Right atrium auricular region (tissue), 2 donors: ENCODE data around the gene UAP1L1. TPM values are rescaled to one million over a fixed set of nuclear protein-coding genes. Genes with fewer than 3 reads are reported as not detected.
A peak's percentile ranks its signal among the peaks of the same experiment; 100 is the strongest.

Source experiments
- DNase-seq: peaks from one replicate; pipeline ENCODE4 v3.0.0-alpha.2; 2019; ENCODE audit warnings: low spot score
- H3K27ac ChIP-seq, 2 donors: fragments of 200-600 bp; sonication (generic); 1 replicate in 1 of 2; 2 replicates in 1 of 2; pipeline ENCODE4 v1.5.1; 2016 to 2019
- H3K27me3 ChIP-seq, 2 donors: fragments of 200-600 bp; sonication (generic); one replicate each; pipeline versions ENCODE4 v1.5.1 to v1.6.0; 2017 to 2019
- H3K36me3 ChIP-seq: fragments of 200-600 bp; sonication (generic); one replicate; pipeline ENCODE4 v1.5.1; 2016
- H3K4me1 ChIP-seq, 2 donors: fragments of 200-600 bp; sonication (generic); one replicate each; pipeline versions ENCODE4 v1.5.1 to v1.6.0; 2017 to 2019
- H3K4me3 ChIP-seq, 2 donors: fragments of 200-600 bp; sonication (generic); 1 replicate in 1 of 2; 2 replicates in 1 of 2; pipeline ENCODE4 v1.5.1; 2017 to 2019; ENCODE audit warnings: mild to moderate bottlenecking in 1 of 2, moderate library complexity in 1 of 2
- H3K9me3 ChIP-seq, 2 donors: fragments of 200-600 bp; sonication (generic); one replicate each; pipeline ENCODE4 v1.5.1; 2019
- total RNA-seq, 2 donors: library from RNA; depleted of rRNA; stranded (reverse); fragments of >200 nt; gene quantifications; one replicate each; pipeline ENCODE4 v1.1.0, GENCODE V29; 2016
- TF ChIP-seq, protein P1 (sequence below), 2 donors: fragments of 200-600 bp; sonication (generic); IDR thresholded peaks; one replicate each; pipeline ENCODE4 v1.5.1; 2019; ENCODE audit warnings: antibody characterized with exemption in 2 of 2

UAP1L1 gene
- total RNA-seq, 2 donors from 2014 or later, result 4.3 to 6.3 TPM

DNA sequence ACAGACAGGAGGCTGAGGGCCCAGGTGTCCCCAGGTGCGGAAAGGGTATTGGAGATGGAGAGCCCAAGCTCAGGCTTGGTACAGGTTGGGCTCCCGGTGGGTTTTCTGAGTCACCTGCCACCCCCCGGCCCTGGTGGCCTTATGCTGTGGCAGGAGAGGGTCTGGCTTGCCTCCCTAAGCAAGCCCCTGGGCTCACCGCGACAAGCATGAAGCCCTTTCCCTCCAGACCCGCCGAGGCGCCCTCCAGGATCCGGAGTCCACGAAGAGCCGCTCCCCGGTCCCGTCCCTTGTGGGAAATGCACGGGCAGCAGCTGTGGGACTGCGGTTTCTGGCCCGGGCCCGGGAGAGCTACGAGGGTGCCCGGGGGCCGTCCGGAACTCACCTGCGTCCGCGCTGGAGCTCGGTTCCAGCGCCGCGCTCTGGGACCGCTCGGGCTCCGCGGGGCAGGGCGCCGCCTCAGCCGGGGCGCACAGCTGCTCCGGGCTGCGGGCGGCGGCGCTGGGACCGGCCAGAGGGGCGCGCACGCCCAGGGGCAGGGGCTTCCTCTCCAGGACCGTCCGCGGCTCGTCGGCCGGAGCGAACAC lies 7.7 kb upstream of the UAP1L1 start:
- TF ChIP-seq, protein P1, sequence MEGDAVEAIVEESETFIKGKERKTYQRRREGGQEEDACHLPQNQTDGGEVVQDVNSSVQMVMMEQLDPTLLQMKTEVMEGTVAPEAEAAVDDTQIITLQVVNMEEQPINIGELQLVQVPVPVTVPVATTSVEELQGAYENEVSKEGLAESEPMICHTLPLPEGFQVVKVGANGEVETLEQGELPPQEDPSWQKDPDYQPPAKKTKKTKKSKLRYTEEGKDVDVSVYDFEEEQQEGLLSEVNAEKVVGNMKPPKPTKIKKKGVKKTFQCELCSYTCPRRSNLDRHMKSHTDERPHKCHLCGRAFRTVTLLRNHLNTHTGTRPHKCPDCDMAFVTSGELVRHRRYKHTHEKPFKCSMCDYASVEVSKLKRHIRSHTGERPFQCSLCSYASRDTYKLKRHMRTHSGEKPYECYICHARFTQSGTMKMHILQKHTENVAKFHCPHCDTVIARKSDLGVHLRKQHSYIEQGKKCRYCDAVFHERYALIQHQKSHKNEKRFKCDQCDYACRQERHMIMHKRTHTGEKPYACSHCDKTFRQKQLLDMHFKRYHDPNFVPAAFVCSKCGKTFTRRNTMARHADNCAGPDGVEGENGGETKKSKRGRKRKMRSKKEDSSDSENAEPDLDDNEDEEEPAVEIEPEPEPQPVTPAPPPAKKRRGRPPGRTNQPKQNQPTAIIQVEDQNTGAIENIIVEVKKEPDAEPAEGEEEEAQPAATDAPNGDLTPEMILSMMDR (IDR thresholded peaks at IDR 0.05), result no peak
- Histone ChIP-seq H3K4me1 (peaks cover 0 to 11% of the 10 kb centered on the region in 2 donors), H3K4me3 (peak overlapping the region in 1 of 2 donors; percentile 50), H3K27ac (no peak overlapping the region), H3K27me3 (peaks cover 0 to 3% of the 10 kb centered on the region in 2 donors), H3K36me3 (no peaks in the 10 kb centered on the region), H3K9me3 (no peaks in the 10 kb centered on the region)
- no peak for DNase-seq

DNA sequence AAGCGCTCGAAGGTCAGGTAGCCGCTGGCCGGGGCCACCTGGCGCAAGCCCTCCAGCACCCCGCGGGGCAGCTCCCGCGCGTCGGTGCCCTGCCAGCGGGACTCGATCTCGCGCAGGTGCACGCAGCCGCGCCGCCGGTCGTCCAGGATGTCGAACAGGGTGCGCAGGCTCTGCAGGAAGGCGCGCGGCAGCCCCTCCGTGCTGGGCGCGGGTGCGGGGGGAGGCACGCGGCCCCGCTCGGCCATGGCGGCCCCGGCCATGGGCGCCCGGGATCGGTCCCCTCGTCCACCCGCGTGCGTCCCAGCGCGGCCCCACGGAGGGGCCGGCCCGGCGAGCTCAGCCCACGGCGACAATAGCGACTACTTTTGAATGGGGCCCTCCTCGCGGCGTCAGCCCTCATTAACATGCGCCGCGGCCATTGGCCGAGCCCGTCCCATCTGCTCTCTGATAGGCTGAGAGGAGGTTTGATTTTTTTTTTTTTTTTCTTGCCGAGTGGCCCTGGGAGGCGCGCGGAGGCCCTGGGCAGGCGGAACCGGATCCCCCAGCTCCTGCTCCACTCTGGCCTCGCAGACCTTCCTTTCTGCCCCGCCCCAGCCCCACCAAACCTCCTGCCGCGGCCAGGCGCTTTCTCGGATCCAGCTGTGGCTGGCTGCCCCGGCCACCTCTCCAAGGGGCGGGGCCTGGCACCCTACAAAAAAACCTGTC lies 7.0 kb upstream of the UAP1L1 start, which contains the start of gene SAPCD2:
Gene SAPCD2, minus strand, starts transcription at position 357 of the 705 bp plus-strand sequence. Its CDS starts 97 bp downstream, at position 260.
- Histone ChIP-seq H3K27ac (peak within 1 kb of the TSS; percentile 73 to 78), H3K4me1 (peaks cover 0 to 11% of the 10 kb centered on the region in 2 donors), H3K27me3 (peaks cover 0 to 3% of the 10 kb centered on the region in 2 donors), H3K9me3 (no peaks in the 10 kb centered on the region), H3K36me3 (no peaks in the 10 kb centered on the region), H3K4me3 (peak within 1 kb of the TSS; percentile 29 to 50)
- DNase-seq, result peak; percentile 93
- TF ChIP-seq, protein P1 (IDR thresholded peaks at IDR 0.05), result no peak

DNA sequence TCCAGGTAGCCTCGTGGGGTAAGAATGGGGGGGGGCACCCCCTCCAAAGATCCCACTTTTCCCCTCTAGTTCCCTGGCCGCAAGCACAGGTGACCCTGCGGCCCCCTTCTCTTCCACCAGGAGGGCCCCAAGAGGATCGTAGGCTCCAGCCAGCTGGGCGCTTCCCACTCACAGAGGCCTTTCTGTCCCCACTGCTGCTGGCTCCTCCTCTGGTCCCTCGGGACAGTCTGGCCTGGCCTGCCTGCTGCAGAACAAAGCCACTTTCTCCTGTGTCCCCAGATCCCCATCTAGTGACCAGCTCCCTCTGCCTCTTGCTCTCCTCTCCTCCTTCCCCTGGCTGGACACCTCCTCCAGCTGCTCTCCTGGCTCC lies 6.4 kb upstream of the UAP1L1 start:
- TF ChIP-seq, protein P1 (IDR thresholded peaks at IDR 0.05), result no peak
- H3K27me3 ChIP-seq, result peaks cover 0 to 3% of the 10 kb centered on the region in 2 donors
- H3K4me1 ChIP-seq, result peaks cover 0 to 11% of the 10 kb centered on the region in 2 donors
- no peaks in the 10 kb centered on the region for H3K36me3 ChIP-seq
- no peaks in the 10 kb centered on the region for H3K9me3 ChIP-seq
- no peak for DNase-seq
- H3K4me3 ChIP-seq, result peak overlapping the region; percentile 29 to 50
- peak overlapping the region; percentile 73 to 78 for H3K27ac ChIP-seq

DNA sequence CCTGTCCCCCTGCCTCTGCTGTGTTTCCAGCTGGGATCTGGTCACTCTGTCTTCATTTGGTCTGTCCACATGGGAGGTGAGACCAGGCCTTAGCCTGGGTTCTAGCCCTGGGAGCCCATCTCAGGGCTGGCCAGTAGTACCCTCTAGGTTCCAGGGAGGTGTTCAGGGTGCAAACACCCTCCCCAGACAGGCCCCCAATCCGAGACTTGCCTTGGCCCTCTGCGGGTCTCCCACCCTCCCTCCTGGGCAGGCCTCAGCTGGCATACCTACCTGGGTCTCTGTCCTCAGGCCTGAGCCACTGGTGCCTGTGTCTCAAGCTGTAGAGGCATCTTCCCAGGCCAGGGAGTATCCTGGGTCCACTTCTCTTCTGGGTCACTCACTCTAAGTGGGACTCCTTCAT lies 6.0 kb upstream of the UAP1L1 start:
- Histone ChIP-seq H3K27ac (peak overlapping the region; percentile 73 to 78), H3K36me3 (no peaks in the 10 kb centered on the region), H3K27me3 (peaks cover 0 to 3% of the 10 kb centered on the region in 2 donors), H3K4me1 (peaks cover 0 to 11% of the 10 kb centered on the region in 2 donors), H3K4me3 (peak overlapping the region in 1 of 2 donors; percentile 50), H3K9me3 (no peaks in the 10 kb centered on the region)
- no peak for DNase-seq
- TF ChIP-seq, protein P1 (IDR thresholded peaks at IDR 0.05), result no peak

DNA sequence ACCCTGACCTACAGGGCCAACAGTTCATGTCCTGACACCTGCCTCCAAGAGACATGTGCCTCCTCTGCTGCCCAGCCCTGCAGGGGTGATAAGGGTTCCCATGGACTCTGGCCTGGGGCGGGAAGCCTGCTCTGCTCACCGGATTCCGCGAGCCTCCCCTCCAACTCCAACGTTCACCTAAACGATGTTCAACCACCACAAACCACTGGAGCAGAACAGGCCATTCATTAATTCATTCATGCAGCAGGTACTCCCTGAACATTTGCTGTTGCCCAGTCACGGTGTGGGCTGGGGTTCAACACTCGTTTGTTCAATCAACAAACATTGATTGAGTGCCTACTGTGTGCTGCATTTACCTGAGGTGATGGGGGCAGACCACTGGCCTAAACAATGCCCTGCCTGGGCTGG lies 3.3 kb upstream of the UAP1L1 start:
- Histone ChIP-seq H3K27ac (no peak overlapping the region), H3K4me1 (peaks cover 0 to 30% of the 10 kb centered on the region in 2 donors), H3K9me3 (no peaks in the 10 kb centered on the region), H3K36me3 (peaks cover under 1% of the 10 kb centered on the region), H3K27me3 (no peaks in the 10 kb centered on the region), H3K4me3 (no peak overlapping the region)
- TF ChIP-seq, protein P1 (IDR thresholded peaks at IDR 0.05), result no peak
- DNase-seq, result no peak
